GM18951 (cell line): ENCODE data around the gene RPS6KB2.
"Not testable (repeated sequence)": the region's sequence is repeated elsewhere in the genome, so short reads cannot be mapped to it uniquely, and the experiment has no call there.

Experiments used
- POLR2A ChIP-seq: IDR thresholded peaks from 4 replicates; pipeline ENCODE4 v1.6.1; 2011; ENCODE audit warnings: mild to moderate bottlenecking; ENCODE audit not compliant: insufficient read length, insufficient read depth; ENCODE audit errors: extremely low read depth
- in situ Hi-C: fragments of 300-500 bp; cut with MboI; formaldehyde crosslinking; loops from one replicate; pipeline ENCODE4 v1.12.0; 2022; ENCODE audit warnings: low sequenced_read_pairs, mixed read lengths, inconsistent platforms; ENCODE audit not compliant: unreplicated experiment

The RPS6KB2 gene

DNA sequence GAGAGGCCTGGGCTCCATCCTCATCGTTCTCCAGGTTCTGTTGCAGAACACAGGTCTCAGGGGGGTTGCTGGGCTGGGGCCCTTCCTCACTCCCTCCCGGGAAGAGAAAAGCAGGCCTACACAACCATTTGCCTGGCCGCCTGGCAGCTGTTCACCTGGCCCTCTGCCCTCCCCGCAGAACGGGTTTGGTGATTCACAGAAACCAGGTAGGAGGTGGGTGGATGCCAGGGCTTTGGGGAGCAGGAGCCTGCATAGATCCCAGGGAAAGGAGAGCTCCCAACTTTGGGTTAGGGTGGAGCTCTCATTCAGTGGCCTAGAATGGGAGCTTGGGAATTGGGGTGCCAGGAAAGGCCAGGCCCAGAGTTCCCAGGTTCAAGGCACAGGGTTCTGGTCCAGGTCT, 39.8 kb downstream of the RPS6KB2 start:
- peak; percentile 1 for TF ChIP-seq POLR2A
- in situ Hi-C loops = no loop called here

DNA sequence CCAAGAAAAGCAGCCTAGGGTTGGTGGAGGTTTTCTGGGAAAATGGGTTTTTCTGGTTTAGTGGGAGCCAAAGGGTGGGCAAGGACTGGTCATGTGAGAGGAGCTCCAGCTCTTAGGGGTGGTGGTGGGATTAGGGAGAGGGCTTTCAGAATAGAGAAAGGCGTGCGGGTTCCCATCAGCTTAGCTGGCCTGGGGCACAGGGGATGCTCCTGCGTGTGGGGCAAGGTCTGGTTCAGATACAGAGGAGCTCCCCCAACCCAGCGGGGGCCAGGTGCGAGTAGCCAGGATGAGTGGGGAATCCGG, 40.1 kb downstream of the RPS6KB2 start:
- in situ Hi-C loops = no loop called here
- TF ChIP-seq POLR2A = no peak

DNA sequence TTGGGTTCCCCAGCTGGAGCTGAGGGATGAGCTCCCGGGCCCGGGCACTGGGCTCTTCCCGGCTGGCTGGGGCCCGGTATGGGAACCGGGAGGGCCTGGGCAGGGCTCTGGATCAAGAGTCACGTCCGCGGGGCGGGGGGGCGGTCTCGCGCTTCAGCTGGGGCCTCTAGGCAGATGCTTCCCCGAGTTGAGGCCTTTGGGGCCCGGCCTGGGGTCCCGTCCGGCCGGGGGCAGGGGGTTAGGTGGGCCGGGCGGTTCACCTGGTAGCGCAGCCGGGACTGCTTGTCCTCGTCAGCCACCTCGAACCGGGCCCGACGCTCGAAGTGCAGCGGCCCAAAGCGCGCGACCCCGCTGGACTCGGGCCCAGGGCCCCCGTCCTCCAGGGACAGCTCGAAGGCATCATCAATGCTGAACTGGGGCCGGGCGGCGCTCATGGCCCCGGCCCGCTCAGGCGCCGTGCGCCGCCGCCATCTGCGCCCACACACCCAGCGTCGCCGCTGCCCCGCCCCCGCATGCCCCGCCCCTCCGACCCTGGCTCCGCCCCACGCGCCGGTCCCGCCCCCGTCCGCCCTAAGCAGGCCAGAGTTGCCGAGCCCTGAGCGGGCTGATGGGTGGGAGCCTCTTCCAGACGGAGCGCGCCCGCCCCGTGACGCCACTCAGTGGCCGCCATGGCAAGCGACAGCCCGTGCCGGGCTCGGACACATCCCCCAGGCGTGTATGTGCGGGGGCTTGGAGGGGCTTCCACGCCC, 40.6 kb downstream of the RPS6KB2 start, which contains the start of gene TMEM134:
Gene TMEM134 (minus strand): TSS at position 493 of the 749 bp plus-strand sequence. CDS start 59 bp downstream, at position 434.
- in situ Hi-C loops = no loop called here
- peak; percentile 86 for TF ChIP-seq POLR2A

DNA sequence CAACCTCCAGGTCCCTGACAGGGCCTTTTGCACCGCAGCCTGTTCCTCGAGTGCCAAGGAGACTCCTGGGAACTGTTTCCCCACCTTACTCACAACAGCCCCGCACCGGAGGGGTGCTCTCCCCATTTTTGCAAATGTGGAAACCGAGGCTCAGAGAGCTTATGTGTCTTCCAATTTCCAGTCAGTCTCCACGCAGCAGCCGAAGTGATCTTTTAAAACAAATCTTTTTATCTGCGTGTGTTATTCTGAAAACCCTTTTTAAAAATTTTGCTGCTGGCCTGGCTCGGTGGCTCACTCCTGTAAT, 41.2 kb downstream of the RPS6KB2 start:
- TF ChIP-seq POLR2A = no peak
- in situ Hi-C loops = no loop called here

DNA sequence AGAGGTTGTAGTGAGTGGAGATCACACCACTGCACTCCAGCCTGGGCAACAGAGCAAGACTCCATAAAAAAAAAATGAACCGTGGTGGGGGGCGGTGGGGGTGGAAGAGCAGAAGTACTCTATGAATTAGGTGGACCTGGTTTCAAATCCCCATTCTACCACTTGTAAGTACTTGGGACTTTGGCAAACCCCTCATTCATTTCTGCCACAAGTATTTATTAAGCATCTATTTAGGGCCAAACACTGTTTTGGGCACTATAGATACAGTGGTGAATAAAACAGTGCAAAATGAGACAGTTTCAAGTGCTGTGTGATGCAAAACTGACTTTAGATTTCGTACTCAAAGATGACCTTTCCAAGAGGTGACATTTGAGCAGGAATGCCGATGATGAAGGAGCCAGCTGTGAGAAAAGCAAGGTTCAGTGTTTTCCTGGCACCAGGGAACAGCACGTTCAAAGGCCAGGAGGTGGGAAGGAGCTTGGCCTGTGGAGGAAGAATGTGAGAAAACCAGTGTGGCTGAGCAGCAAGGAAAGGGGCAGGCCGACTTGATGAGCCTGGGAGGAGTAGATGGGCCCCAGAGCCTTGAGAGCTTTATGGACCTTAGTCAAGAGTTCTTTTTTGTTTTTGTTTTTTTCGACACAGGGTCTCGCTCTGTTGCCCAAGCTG, 42.2 kb downstream of the RPS6KB2 start:
- no peak for TF ChIP-seq POLR2A
- in situ Hi-C loops = no loop called here

DNA sequence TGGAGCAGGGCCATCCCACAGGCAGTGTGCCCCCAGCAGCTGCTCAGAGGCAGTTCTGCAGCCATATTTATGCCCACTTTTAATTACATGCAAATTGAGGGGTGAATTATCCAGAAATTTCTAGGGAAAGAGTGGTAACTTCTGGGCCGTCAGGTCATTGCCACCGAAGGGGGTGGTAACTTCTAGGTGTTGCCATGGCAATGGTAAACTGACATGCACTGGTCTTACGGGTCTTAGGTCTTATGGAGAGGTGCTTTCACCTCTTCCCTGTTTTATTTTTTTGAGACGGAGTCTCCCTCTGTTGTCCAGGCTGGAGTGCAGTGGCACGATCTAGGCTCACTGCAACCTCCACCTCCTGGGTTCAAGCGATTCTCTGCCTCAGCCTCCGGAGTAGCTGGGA, 44.6 kb downstream of the RPS6KB2 start:
- TF ChIP-seq POLR2A = no peak
- in situ Hi-C loops = no loop called here

DNA sequence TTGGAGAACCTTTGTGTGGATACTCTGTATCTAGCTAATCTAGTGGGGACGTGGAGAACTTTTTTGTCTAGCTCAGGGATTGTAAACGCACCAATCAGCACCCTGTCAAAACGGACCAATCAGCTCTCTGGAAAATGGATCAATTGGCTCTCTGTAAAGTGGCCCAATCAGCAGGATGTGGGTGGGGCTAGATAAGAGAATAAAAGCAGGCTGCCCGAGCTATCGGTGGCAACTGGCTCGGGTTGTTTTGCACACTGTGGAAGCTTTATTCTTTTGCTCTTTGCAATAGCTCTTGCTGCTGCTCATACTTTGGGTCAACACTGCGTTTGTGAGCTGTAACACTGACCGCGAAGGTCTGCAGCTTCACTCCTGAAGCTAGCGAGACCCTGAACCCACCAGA, 48.4 kb downstream of the RPS6KB2 start:
- in situ Hi-C loops = not testable (repeated sequence)

DNA sequence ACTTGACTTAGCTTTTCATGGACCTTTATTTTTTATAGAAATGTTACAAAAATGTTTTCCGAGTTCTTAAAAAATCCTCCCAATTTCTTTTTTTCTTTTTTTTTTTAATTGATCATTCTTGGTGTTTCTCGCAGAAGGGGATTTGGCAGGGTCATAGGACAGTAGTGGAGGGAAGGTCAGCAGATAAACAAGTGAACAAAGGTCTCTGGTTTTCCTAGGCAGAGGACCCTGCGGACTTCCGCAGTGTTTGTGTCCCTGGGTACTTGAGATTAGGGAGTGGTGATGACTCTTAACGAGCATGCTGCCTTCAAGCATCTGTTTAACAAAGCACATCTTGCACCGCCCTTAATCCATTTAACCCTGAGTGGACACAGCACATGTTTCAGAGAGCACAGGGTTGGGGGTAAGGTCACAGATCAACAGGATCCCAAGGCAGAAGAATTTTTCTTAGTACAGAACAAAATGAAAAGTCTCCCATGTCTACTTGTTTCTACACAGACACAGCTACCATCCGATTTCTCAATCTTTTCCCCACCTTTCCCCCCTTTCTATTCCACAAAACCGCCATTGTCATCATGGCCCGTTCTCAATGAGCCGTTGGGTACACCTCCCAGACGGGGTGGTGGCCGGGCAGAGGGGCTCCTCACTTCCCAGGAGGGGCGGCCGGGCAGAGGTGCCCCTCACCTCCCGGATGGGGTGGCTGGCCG, 49.2 kb downstream of the RPS6KB2 start:
- in situ Hi-C loops = not testable (repeated sequence)

DNA sequence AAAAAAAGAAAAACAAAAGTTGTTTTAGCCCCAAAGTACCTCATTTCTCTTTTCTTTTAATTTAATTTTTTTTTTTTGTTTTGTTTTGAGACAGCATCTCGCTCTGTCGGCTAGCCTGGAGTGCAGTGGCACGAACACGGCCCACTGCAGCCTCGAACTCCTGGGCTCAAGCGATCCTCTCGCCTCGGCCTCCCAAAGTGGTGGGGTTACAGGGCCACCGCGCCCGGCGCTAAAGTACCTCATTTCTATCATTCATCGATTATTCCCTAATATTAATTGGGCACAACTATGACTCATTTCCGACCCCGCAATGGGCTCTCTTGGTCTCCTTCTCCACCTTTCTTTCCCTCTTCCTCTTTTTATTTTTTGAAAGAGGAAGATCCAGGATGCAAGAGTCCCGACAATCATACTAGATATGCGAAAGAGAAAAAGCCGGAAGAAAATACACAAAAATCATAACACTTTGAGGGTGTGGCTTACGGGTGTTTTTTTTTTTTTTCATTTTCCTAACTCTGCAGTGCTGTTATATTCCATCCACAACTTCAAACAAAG, 54.1 kb downstream of the RPS6KB2 start:
- TF ChIP-seq POLR2A = no peak
- in situ Hi-C loops = no loop called here

DNA sequence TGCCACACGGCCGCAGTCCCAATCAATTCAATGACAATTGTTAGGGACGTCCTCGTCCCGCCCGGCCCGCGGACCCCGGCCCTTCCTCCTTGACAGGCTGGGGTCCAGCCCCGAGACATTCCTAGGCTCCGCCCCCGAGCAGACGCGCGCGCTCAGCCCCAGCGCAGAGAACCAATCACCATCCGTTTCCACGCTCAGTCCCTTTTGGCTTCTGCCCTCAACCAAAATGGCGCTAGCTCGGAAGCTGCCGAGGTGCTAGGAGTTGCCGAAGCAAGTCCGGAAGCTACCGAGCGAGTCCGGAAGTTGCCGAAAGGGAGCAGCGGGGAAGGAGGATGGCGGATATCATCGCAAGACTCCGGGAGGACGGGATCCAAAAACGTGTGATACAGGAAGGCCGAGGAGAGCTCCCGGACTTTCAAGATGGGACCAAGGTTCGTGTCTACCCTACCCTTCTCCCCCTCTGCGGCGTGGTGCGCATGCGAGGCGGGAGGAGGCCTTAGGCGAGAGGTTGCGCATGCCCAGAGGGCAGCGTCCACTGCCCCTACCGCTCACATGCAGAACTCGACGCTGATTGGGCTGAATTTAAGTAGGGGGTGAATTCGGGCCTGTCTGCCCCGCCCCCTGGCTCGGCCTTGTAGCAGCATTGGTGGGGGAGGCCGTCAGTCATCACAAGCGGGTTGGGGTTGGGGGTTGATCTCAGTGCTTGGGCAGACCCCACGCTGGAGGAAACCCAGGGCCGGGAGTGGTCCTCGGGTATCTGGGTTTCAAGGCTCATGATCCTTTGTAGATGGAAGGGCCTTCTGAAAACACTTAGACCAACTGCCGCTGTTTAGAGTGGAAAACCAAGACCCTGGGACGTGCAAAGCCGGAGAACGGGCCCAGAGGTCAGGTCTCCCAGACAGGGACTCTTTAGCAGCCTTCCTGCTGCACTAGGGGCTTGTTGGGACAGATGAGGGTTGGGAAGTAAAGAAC, 54.8 kb downstream of the RPS6KB2 start, which contains the start of gene AIP:
Gene AIP (plus strand): TSS at position 200 of the 972 bp plus-strand sequence. CDS start 133 bp downstream, at position 333.
- in situ Hi-C loops = no loop called here
- TF ChIP-seq POLR2A = peak; percentile 85

DNA sequence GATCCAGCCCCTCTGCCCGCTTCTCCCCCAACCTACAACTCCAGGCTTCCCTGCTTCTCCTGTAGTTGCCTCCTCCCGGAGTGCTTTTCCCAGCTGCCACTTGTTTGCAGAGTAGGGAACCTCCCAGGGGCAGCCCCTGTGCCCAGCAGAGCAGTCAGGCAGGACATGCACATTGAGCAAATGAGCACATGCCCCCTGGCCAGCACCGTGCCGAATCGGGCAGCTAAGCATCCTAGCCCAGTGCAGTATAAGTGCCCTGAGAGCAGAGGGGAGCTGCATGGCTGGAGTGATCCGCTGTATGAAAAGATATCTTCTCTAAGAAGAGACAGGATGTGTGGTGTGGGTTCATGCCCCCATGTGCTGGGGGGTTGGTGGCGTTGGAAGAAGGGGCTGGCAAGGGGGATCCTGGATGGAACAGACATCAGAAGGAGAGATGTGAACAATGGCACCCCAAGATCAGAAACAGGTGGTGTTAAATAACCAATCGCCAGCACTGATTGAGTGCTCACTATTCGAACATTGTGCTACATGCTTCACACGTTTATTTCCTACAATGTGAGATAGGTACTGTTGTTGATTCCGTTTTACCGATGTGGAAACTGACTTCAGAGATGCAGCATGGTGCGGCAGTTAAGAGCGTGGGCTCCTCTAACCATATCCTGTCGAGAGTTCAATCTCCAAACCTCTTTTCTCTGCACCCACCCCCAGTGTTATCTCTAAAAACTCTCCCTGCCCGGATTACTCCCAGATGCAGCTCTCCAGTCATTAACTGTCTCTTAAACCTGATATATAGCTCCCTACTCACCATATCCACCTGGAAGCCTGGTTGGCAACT, 55.8 kb downstream of the RPS6KB2 start:
- TF ChIP-seq POLR2A = no peak
- in situ Hi-C loops = no loop called here

DNA sequence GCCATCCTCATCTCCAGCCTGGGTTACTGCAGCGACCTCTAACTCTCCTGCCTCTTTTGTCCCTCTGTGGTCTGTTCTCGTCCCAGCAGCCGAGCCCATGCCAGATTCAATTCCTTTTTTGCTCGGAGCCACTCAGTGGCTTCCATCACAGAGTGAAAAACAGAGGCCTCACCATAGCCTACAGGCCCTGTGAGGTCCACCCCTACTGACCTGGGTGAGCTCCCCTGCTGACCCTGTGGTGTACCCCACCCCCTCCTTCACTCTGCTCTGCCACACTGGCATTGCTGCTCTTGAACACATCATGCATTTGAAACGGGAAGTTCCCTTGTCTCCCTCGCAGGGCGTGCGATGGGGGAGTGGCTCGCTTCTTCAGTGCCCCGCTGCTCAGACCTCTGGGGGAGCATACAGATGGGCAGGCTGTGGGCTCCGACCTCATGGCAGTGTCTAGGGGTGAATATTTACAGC, 56.6 kb downstream of the RPS6KB2 start:
- in situ Hi-C loops = no loop called here
- peak; percentile 48 for TF ChIP-seq POLR2A
